Vagina (tissue), 2 donors: ENCODE data around the gene FOXC2.

ENCODE experiments used
- POLR2A ChIP-seq, 2 donors: fragments of 450-650 bp; IDR thresholded peaks; one replicate each; pipeline ENCODE4 v1.6.1; 2017; ENCODE audit warnings: antibody characterized with exemption in 2 of 2, mild to moderate bottlenecking in 2 of 2, moderate library complexity in 2 of 2
- TF ChIP-seq, protein P1 (sequence below), 3 experiments: fragments of 450-650 bp in 2 of 3; fragments of 200-600 bp in 1 of 3; sonication (generic) in 1 of 3; IDR thresholded peaks; one replicate each; pipeline ENCODE4 v1.5.1; 2017 to 2019; ENCODE audit warnings: antibody characterized with exemption in 3 of 3, mild to moderate bottlenecking in 2 of 3, moderate library complexity in 2 of 3

GRCh38 chr16:86611525-86611855 is 44.9 kb downstream of the FOXC2 start:
- no peak for TF ChIP-seq POLR2A (IDR thresholded peaks at IDR 0.05)
- TF ChIP-seq, protein P1, sequence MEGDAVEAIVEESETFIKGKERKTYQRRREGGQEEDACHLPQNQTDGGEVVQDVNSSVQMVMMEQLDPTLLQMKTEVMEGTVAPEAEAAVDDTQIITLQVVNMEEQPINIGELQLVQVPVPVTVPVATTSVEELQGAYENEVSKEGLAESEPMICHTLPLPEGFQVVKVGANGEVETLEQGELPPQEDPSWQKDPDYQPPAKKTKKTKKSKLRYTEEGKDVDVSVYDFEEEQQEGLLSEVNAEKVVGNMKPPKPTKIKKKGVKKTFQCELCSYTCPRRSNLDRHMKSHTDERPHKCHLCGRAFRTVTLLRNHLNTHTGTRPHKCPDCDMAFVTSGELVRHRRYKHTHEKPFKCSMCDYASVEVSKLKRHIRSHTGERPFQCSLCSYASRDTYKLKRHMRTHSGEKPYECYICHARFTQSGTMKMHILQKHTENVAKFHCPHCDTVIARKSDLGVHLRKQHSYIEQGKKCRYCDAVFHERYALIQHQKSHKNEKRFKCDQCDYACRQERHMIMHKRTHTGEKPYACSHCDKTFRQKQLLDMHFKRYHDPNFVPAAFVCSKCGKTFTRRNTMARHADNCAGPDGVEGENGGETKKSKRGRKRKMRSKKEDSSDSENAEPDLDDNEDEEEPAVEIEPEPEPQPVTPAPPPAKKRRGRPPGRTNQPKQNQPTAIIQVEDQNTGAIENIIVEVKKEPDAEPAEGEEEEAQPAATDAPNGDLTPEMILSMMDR (IDR thresholded peaks at IDR 0.05): no peak
